Liver (tissue), 3 donors: Measurements from ENCODE around the gene DLX6.

Source experiments
- ATF3 ChIP-seq: IDR thresholded peaks from 2 replicates; pipeline ENCODE4 v1.6.1; 2016; ENCODE audit warnings: antibody characterized with exemption
- CTCF ChIP-seq: fragments of 150-350 bp; IDR thresholded peaks from 2 replicates; pipeline ENCODE4 v1.5.1; 2017; ENCODE audit warnings: improper control_type of control experiment, low read depth, low read length; ENCODE audit not compliant: missing input control
- EGR1 ChIP-seq, 2 donors: IDR thresholded peaks; 2 replicates each; pipeline ENCODE4 v1.6.1; 2016 to 2018; ENCODE audit warnings: antibody characterized with exemption in 2 of 2, low read depth in 2 of 2
- GABPA ChIP-seq, 2 donors: IDR thresholded peaks in 1 of 2; conservative IDR thresholded peaks in 1 of 2; 2 replicates each; pipeline ENCODE4 v1.6.1; 2016; ENCODE audit warnings: antibody characterized with exemption in 2 of 2, mild to moderate bottlenecking in 1 of 2, moderate library complexity in 1 of 2
- JUND ChIP-seq, 2 donors: IDR thresholded peaks; 2 replicates each; pipeline ENCODE4 v1.6.1; 2016; ENCODE audit warnings: antibody characterized with exemption in 2 of 2
- MAX ChIP-seq: IDR thresholded peaks from 2 replicates; pipeline ENCODE4 v1.6.1; 2016; ENCODE audit warnings: antibody characterized with exemption
- NR2F2 ChIP-seq: IDR thresholded peaks from 2 replicates; pipeline ENCODE4 v1.6.1; 2016; ENCODE audit warnings: antibody characterized with exemption
- RAD21 ChIP-seq, 2 donors: IDR thresholded peaks; 2 replicates each; pipeline ENCODE4 v1.6.1; 2016; ENCODE audit warnings: antibody characterized with exemption in 2 of 2, mild to moderate bottlenecking in 2 of 2
- REST ChIP-seq: IDR thresholded peaks from 2 replicates; pipeline ENCODE4 v1.6.1; 2016; ENCODE audit warnings: antibody characterized with exemption, mild to moderate bottlenecking
- RXRA ChIP-seq, 2 donors: IDR thresholded peaks; 2 replicates each; pipeline ENCODE4 v1.6.1; 2017 to 2018; ENCODE audit warnings: antibody characterized with exemption in 2 of 2, mild to moderate bottlenecking in 1 of 2
- SP1 ChIP-seq: IDR thresholded peaks from 2 replicates; pipeline ENCODE4 v1.6.1; 2018; ENCODE audit warnings: antibody characterized with exemption, mild to moderate bottlenecking
- TAF1 ChIP-seq: conservative IDR thresholded peaks from 2 replicates; pipeline ENCODE4 v1.6.1; 2016; ENCODE audit warnings: antibody characterized with exemption, mild to moderate bottlenecking
- ZBTB33 ChIP-seq: IDR thresholded peaks from 2 replicates; pipeline ENCODE4 v1.6.1; 2016; ENCODE audit warnings: antibody characterized with exemption
- donor health status: healthy.
- donor health status: healthy.

- no peak for TF ChIP-seq SP1
- TF ChIP-seq CTCF: no peak
- no peak for TF ChIP-seq JUND (IDR thresholded peaks at IDR 0.05)
- TF ChIP-seq GABPA (IDR thresholded peaks at IDR 0.05 in 1 of 2, conservative IDR thresholded peaks at IDR 0.05 in 1 of 2): no peak
- no peak for TF ChIP-seq TAF1
- TF ChIP-seq ATF3: no peak
- TF ChIP-seq REST: no peak
- TF ChIP-seq ZBTB33: no peak
- TF ChIP-seq MAX: no peak
- no peak for TF ChIP-seq RAD21 (IDR thresholded peaks at IDR 0.05)
- TF ChIP-seq NR2F2: no peak
- no peak for TF ChIP-seq RXRA (IDR thresholded peaks at IDR 0.05)
- TF ChIP-seq EGR1 (IDR thresholded peaks at IDR 0.05; ENCODE audit: low read depth in 2 of 2): no peak
Observed at GRCh38 chr7:96995406-96996110, 9.8 kb upstream of the DLX6 start.
